K562 (cell line): ENCODE results near the gene LRFN2. TPM values are rescaled to one million over a fixed set of nuclear protein-coding genes. Genes with fewer than 3 reads are reported as not detected.

ENCODE experiments used
- ATAC-seq: fragments of 200-7000 bp; cut with Tn5 transposase; 3 replicates; pipeline ENCODE4 v1.9.1; 2020; ENCODE audit warnings: moderate library complexity
- BruUV-seq: library from RNA; stranded (reverse); fragments of 400-500 nt; replicated peaks from 2 replicates; lab custom pipeline; 2021; lab: Mats Ljungman, UMichigan
- CTCF ChIA-PET: fragments of 300-600 bp; formaldehyde crosslinking; extraction: SDS; loops from one replicate; lab custom pipeline; 2021; ENCODE audit warnings: low intra/inter-chr PET ratio; lab: Yijun Ruan, JAX
- POLR2A ChIA-PET: fragments of 300-600, 350-650 bp; sonication (Branson Sonifier 250); formaldehyde crosslinking; extraction: SDS; loops from one replicate; lab custom pipeline; 2021; ENCODE audit warnings: antibody characterized with exemption, inconsistent platforms; lab: Yijun Ruan, JAX
- DNase-seq, 4 experiments: peaks; one replicate each; pipeline versions ENCODE4 v3.0.0 to v3.0.0-alpha.2; 2011 to 2018; ENCODE audit warnings: low spot score in 3 of 4, mixed read lengths in 3 of 4; ENCODE audit errors: extremely low read depth in 1 of 4
- FAIRE-seq: peaks from 2 replicates; lab custom pipeline; 2011; peaks lifted over from hg19 to GRCh38; lab: Jason Lieb, UNC
- H2AFZ ChIP-seq: 2 replicates; pipeline ENCODE4 v1.6.0; 2011; ENCODE audit warnings: low read depth, low read length, control low read depth, inconsistent platforms
- H3K27ac ChIP-seq: fragments of 200-600 bp; 3 replicates; pipeline ENCODE4 v1.8.0; 2011; ENCODE audit warnings: low read depth, mild to moderate bottlenecking, control low read depth, inconsistent platforms, low read length, moderate library complexity, mixed read lengths; ENCODE audit errors: extremely low read depth
- H3K27me3 ChIP-seq, 2 experiments: fragments of 300-600 bp in 1 of 2; 2 replicates in 1 of 2; 3 replicates in 1 of 2; pipeline versions ENCODE4 v1.6.0 to v1.8.0; 2011; ENCODE audit warnings: inconsistent platforms in 2 of 2, low read length in 2 of 2, mild to moderate bottlenecking in 1 of 2, mixed read lengths in 1 of 2, moderate library complexity in 1 of 2; ENCODE audit not compliant: control insufficient read depth in 2 of 2, insufficient read depth in 2 of 2
- H3K36me3 ChIP-seq: fragments of 300-600 bp; 3 replicates; pipeline ENCODE4 v1.8.0; 2011; ENCODE audit warnings: mild to moderate bottlenecking, low read length, inconsistent platforms; ENCODE audit not compliant: control insufficient read depth, insufficient read depth
- H3K4me1 ChIP-seq, 2 experiments: fragments of 200-600 bp in 1 of 2; replicated peaks in 1 of 2; 2 replicates in 1 of 2; 3 replicates in 1 of 2; pipeline versions ENCODE4 v1.5.1 to v1.8.0; 2011; ENCODE audit warnings: inconsistent platforms in 2 of 2, low read length in 2 of 2, mild to moderate bottlenecking in 1 of 2, mixed read lengths in 1 of 2, moderate library complexity in 1 of 2; ENCODE audit not compliant: control insufficient read depth in 2 of 2, insufficient read depth in 2 of 2
- H3K4me2 ChIP-seq: 2 replicates; pipeline ENCODE4 v1.6.1; 2011; ENCODE audit warnings: low read length, control low read depth, inconsistent platforms, mixed read lengths; ENCODE audit not compliant: insufficient read depth
- H3K4me3 ChIP-seq: fragments of 200-600 bp; sonication (generic), shearing (Covaris generic); 2 replicates; pipeline ENCODE4 v1.5.1; 2016; ENCODE audit warnings: control low read depth, inconsistent platforms
- H3K79me2 ChIP-seq: fragments of 200-600 bp; 3 replicates; pipeline ENCODE4 v1.8.0; 2011; ENCODE audit warnings: low read length, inconsistent platforms; ENCODE audit not compliant: control insufficient read depth, insufficient read depth
- H3K9ac ChIP-seq, 2 experiments: 2 replicates each; pipeline versions ENCODE4 v1.6.0 to v1.6.1; 2011; ENCODE audit warnings: low read depth in 2 of 2, low read length in 2 of 2, control low read depth in 1 of 2, inconsistent platforms in 1 of 2, mild to moderate bottlenecking in 1 of 2, mixed read lengths in 1 of 2; ENCODE audit not compliant: insufficient read depth in 1 of 2
- H3K9me1 ChIP-seq: one replicate; pipeline ENCODE4 v1.6.0; 2011; ENCODE audit warnings: inconsistent platforms, mild to moderate bottlenecking, low read length, moderate library complexity; ENCODE audit not compliant: control insufficient read depth, insufficient read depth
- H3K9me3 ChIP-seq: replicated peaks from 2 replicates; pipeline ENCODE4 v1.5.1; 2011; ENCODE audit warnings: low read depth, low read length, inconsistent platforms; ENCODE audit not compliant: control insufficient read depth, insufficient read depth
- H4K20me1 ChIP-seq: replicated peaks from 2 replicates; pipeline ENCODE4 v1.6.1; 2011; ENCODE audit warnings: low read length, inconsistent platforms, mixed read lengths; ENCODE audit not compliant: control insufficient read depth, insufficient read depth
- ARHGAP35 ChIP-seq: fragments of 450-650 bp; IDR thresholded peaks from 2 replicates; pipeline ENCODE4 v1.6.1; 2018; ENCODE audit not compliant: partially characterized antibody
- ATF2 ChIP-seq: sonication (generic); formaldehyde crosslinking; IDR thresholded peaks from 2 replicates; pipeline ENCODE4 v1.8.1; 2022; ENCODE audit warnings: missing genetic modification reagents
- BACH1 ChIP-seq: fragments of 200-800 bp; sonication (Bioruptor generic); IDR thresholded peaks from 2 replicates; pipeline ENCODE4 v1.6.1; 2016; ENCODE audit warnings: missing genetic modification characterization, missing compliant biosample characterization
- CLOCK ChIP-seq: fragments of 250-450 bp; sonication (Bioruptor Pico); IDR thresholded peaks from 2 replicates; pipeline ENCODE4 v1.4.0; 2020; ENCODE audit warnings: mild to moderate bottlenecking, moderate library complexity, borderline replicate concordance
- MTA2 ChIP-seq: fragments of 450-650 bp; IDR thresholded peaks from 2 replicates; pipeline ENCODE4 v1.6.1; 2016; ENCODE audit warnings: low read depth
- ZFP1 ChIP-seq: fragments of 450-650 bp; formaldehyde crosslinking; IDR thresholded peaks from 2 replicates; pipeline ENCODE4 v1.4.0; 2020; ENCODE audit warnings: mild to moderate bottlenecking, mixed read lengths
- ZNF140 ChIP-seq: fragments of 250-450 bp; sonication (Bioruptor Pico); IDR thresholded peaks from 2 replicates; pipeline ENCODE4 v1.8.0; 2021; ENCODE audit warnings: moderate library complexity, mild to moderate bottlenecking, inconsistent platforms
- WGBS: fragments of 100-300 bp; shearing (Covaris generic); methylation state at CpG from one replicate; pipeline ENCODE4 v1.1.6; 2016; ENCODE audit warnings: low coverage, mixed read lengths; ENCODE audit not compliant: insufficient coverage; ENCODE audit errors: missing lambda C conversion rate; 5-methylcytosine and 5-hydroxymethylcytosine counted together
- in situ Hi-C: fragments of 300-500 bp; cut with MboI; formaldehyde crosslinking; loops from 4 replicates; pipeline ENCODE4 v1.15.0; 2018; ENCODE audit warnings: inconsistent platforms, mixed read lengths
- intact Hi-C: fragments of 100-400 bp; cut with micrococcal nuclease; formaldehyde crosslinking; loops from 2 replicates; pipeline ENCODE4 v1.14.2; 2022
- polyA plus RNA-seq, 8 experiments: library from polyadenylated mRNA; depleted of rRNA in 4 of 8; stranded (reverse) in 5 of 8; unstranded in 3 of 8; fragments of >200 nt; fragmentation: Nextera tagmentation in 2 of 8; fragmentation: Illumina TruSeq in 1 of 8; extraction: Ambion mirVana in 2 of 8; extraction: Trizol in 1 of 8; gene quantifications; 2 replicates each; pipeline versions ENCODE4 v1.2.1 to v1.2.3, GENCODE V29; 2011 to 2014; ENCODE audit warnings: inconsistent platforms in 1 of 8, missing spikeins in 1 of 8
- total RNA-seq, 7 experiments: library from RNA; depleted of rRNA in 6 of 7; stranded (reverse); fragments of >200 nt in 6 of 7; fragmentation: Illumina TruSeq in 2 of 7; extraction: Trizol in 2 of 7; gene quantifications; 2 replicates each; pipeline versions ENCODE4 v1.2.1 to v1.2.3, GENCODE V29; 2011 to 2021; ENCODE audit warnings: low replicate concordance in 1 of 7
- TF ChIP-seq, protein P1 (sequence below), 3 experiments: fragments of 200-800 bp in 1 of 3; fragments of 250-450 bp in 1 of 3; fragments of 450-650 bp in 1 of 3; sonication (Bioruptor Pico) in 1 of 3; sonication (Bioruptor generic) in 1 of 3; formaldehyde crosslinking in 1 of 3; IDR thresholded peaks; 2 replicates each; pipeline versions ENCODE4 v1.6.1 to v1.8.0; 2016 to 2022; ENCODE audit warnings: mild to moderate bottlenecking in 2 of 3, missing genetic modification characterization in 2 of 3, missing compliant biosample characterization in 1 of 3, moderate library complexity in 1 of 3

Gene LRFN2
- total and polyA plus RNA-seq, 9 of the 15 experiments (the other 6 are each of a cell fraction or from before 2014, with no cell fraction given), result not detected

DNA sequence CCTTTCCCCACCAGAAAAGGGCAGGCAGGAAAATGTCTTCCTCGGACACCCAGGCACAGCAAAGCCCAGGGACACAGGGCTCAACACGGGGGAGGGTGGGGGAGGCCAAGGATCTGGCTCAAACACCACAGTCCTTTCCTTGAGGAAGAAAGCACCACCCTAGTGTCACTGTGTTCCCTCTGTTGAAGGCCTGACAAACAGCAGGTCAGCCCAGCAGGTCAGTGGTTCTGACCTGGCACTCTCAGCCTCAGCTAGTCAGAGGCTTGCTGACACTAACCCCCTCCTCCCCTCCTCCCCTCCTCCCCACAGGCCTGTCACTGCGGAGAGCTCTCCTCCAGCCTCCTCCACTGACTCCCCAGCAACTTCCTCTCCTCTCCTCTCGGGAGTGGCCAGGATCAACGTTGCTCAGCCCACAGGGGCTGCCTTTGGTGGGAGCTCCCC lies 239.6 kb downstream of the LRFN2 start:
- no peaks in the 10 kb centered on the region for H3K9me1 ChIP-seq
- intact Hi-C loops (no loop called here), in situ Hi-C loops (loop anchor here (5.0 kb wide), 1 partner anchor 85 kb away; no protein-coding TSS in a partner anchor)
- FAIRE-seq (no peak), ATAC-seq (no peak), DNase-seq (peak in 1 of 4 experiments; percentile 3)
- TF ChIP-seq ARHGAP35, result no peak
- TF ChIP-seq CLOCK, result no peak
- no peak for TF ChIP-seq BACH1 (tag)
- TF ChIP-seq, protein P1, sequence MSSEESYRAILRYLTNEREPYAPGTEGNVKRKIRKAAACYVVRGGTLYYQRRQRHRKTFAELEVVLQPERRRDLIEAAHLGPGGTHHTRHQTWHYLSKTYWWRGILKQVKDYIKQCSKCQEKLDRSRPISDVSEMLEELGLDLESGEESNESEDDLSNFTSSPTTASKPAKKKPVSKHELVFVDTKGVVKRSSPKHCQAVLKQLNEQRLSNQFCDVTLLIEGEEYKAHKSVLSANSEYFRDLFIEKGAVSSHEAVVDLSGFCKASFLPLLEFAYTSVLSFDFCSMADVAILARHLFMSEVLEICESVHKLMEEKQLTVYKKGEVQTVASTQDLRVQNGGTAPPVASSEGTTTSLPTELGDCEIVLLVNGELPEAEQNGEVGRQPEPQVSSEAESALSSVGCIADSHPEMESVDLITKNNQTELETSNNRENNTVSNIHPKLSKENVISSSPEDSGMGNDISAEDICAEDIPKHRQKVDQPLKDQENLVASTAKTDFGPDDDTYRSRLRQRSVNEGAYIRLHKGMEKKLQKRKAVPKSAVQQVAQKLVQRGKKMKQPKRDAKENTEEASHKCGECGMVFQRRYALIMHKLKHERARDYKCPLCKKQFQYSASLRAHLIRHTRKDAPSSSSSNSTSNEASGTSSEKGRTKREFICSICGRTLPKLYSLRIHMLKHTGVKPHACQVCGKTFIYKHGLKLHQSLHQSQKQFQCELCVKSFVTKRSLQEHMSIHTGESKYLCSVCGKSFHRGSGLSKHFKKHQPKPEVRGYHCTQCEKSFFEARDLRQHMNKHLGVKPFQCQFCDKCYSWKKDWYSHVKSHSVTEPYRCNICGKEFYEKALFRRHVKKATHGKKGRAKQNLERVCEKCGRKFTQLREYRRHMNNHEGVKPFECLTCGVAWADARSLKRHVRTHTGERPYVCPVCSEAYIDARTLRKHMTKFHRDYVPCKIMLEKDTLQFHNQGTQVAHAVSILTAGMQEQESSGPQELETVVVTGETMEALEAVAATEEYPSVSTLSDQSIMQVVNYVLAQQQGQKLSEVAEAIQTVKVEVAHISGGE (CRISPR knock-in tag; IDR thresholded peaks at IDR 0.05), result no peak
- no peak for TF ChIP-seq ZNF140 (CRISPR knock-in tag)
- TF ChIP-seq MTA2, result no peak
- TF ChIP-seq ATF2 (CRISPR knock-in tag), result no peak
- no peak for TF ChIP-seq ZFP1 (CRISPR knock-in tag)
- H3K27me3 ChIP-seq, result peaks cover 0 to 33% of the 10 kb centered on the region in 2 experiments; a peak in 2 of 5 replicates
- no peaks in the 10 kb centered on the region for H3K36me3 ChIP-seq
- H3K4me2 ChIP-seq, result no peak overlapping the region
- peaks cover 7% of the 10 kb centered on the region; the same call in 1 of the 2 replicates for H4K20me1 ChIP-seq
- no peaks in the 10 kb centered on the region; a peak in 1 of 5 replicates for H3K4me1 ChIP-seq
- WGBS, result 0% methylated on average over 4 of the region's 5 CpGs
- H3K9me3 ChIP-seq, result no peaks in the 10 kb centered on the region
- no peak overlapping the region for H3K27ac ChIP-seq
- no peak overlapping the region for H2AFZ ChIP-seq
- H3K9ac ChIP-seq, result no peak overlapping the region
- ChIA-PET POLR2A (interaction anchor here (0.6 to 1.2 kb wide), 2 partner anchors 16 to 17 kb away, joined by 3 read pairs; no protein-coding TSS in a partner anchor), CTCF (no interaction called here)
- no peak overlapping the region for H3K4me3 ChIP-seq
- no TSS peak for BruUV-seq
- no peaks in the 10 kb centered on the region for H3K79me2 ChIP-seq
